Activated CD4-positive, CD25-positive, alpha-beta regulatory T cell treated with anti-CD3 and anti-CD28 coated beads, Interleukin-2, amount 50 U/mL, for 16 hours (primary cell): ENCODE results near the gene LRRC66.

Experiments used
- DNase-seq: peaks from one replicate; pipeline ENCODE4 v3.0.0-alpha.2; 2020; ENCODE audit warnings: low read depth, low spot score

The LRRC66 gene

DNA sequence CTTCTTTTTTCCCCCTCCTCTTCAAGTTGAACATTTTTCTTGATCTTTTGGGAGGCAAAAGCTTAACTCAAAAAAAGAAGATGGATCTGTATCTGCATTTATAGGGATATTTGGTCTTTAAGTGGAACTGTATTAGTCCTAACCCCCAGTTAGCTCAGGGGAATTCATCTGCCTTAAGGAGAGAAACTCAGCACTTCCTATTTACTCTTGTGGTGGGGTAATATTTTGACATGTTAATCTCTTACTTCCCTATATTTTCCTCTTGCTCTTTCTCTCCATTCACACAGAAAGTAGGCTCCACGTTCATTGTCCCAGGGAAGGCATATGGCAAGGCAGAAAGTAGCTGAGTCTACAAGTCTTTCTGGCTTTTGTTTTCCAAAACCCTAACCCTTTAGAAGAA, 5.3 kb downstream of the LRRC66 start:
- no peak for DNase-seq

DNA sequence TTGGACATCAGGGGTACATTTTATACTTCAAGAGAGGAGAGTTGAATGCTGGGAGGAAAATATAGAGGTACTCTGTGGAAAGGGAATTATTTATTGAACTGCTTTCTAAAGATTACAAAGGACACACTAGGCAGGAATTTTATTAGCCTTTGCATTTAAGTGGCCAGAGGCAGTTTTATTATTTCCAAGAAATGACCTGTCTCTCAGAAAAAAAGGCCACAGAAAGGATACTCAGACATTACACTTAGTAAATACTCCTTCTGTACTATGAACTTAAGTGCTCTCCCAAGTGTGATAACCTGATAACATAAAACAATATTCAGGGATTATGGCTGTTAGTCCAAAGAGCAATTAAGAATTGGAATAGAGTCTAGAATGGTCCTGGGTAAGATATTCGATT, 7.5 kb downstream of the LRRC66 start:
- DNase-seq = no peak

DNA sequence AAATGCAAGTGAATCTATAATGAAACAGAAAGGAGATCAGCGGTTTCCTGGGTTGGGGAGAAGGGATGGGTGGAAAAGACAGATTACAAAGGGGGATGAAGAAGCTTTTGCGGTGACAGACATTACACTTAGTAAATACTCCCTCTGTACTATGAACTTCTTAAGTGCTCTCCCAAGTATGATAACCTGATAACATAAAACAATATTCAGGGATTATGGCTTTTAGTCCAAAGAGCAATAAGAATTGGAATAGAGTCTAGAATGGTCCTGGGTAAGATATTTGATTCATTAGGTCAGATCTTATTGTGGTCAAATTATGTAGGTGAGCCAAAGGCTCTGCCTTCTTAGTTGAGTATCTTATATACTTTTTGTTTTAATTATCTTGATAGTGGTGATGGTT, 9.2 kb downstream of the LRRC66 start:
- no peak for DNase-seq

DNA sequence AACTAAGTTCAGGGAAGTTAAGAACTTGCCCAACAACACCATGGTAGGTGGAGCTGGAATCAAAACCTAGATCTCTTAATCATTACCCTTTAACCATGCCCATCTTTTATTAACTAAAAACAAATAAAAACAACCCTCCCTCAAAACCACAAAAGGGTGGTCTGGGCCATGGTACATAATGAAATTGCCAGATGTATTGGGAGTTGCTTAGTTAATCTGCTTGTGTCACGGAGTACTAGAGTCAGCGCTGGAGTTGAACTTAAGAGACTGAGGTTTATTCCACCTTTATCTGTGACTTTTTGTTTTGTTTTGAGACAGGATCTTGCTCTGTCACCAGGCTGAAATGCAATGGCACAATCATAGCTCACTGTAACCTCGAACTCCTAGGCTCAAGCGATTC, 13.3 kb downstream of the LRRC66 start:
- DNase-seq = no peak

DNA sequence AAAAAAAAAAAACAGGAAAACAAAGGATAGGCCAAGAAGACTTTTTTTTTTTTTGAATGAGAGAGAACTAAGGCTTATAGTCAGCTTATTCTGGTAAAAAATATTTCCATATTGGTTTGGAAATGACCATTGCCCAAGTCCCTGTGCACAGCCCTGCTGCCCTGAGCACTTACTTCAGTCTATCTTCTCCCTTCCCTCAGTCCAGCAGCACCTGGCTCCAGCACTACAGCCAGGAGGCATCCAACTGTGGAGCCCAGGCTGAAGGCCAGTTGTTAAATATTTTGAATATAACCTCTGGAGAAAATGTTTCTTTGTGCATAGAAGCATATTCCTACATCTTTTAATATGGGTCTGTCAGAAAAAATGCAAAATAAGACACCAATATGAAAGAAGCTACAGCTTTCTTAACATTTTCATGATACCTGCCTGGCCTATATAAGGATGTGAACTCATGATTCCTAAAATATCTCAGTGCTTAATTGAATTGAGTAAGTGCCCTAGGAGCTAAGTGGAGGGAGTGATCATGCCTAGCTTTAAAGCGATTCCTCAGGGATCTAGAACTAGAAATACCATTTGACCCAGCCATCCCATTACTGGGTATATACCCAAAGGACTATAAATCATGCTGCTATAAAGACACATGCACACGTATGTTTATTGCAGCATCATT, 14.4 kb downstream of the LRRC66 start:
- DNase-seq = no peak

DNA sequence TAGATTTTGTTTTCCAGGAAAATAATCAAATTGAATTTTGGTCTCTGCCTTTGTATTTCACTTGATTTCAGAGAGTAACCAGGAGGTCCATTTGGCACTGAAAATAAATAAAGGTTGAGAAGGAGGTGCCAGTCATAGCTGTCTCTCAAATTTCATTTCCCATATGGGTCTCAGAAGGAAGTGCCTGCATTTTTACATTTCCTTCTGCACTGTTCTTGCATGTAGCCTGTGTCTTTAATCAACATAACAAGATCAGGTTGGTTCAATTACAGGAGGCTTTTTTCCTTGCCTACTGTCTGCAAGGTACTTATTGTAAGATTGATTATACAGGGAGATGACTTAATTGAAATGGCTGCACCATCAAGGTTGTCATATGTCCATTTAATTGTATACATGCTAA, 15.7 kb downstream of the LRRC66 start:
- DNase-seq = no peak

DNA sequence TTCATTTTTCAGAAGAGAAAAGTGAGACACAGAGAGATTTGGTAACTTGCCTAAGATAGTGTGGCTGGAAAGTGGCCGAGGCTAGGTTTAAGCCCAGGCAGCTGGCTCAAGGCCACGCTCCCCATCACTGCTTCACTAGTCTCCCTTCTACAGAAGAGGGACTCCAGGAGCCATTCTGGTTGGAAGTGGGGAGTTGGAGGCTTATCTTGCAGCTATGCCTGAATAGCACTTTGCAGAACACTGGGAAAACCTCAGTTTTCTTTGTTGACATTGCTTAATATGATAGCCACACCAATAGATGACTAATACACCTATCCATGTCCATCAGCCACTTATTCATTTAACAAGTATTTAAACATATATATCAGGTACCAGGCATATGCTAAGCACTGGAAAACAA, 18.5 kb downstream of the LRRC66 start:
- no peak for DNase-seq

DNA sequence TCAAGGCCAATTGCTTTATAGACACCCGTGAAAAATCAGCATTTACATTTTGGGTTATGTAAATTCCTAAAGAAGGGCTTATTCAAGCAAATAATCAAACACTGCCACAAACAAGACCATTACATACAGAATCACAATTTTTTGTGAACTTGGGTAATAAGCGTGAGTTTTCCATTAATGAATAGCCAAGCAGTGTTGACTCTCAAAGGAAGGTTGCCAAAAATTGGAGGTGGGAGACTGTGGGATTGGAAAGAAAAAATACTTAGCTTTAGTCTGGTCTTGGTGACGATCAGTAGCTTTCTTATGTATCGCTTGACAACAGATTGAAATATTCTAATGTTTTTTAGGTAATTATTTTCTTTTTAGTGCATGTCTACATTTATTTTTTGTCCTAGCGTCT, 20.9 kb downstream of the LRRC66 start:
- no peak for DNase-seq

DNA sequence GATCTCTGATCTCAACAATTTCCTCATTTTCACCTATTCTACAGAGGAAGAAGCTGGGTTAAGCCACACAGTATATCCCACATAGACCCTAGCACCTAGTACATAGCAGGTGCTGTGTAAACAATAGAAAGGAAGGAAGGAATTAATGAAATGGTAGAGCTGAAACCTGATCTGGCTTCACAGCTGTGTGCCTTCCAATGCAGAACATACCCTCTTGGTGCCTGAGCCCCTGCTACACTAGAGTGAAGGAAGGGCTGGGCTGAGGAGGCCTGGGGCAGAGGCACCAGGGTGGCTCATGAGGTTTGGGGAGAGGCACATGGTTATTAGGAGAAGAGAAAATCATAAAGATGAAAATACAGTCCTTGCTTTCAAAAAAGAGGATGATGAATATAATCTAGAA, 21.3 kb downstream of the LRRC66 start:
- no peak for DNase-seq

DNA sequence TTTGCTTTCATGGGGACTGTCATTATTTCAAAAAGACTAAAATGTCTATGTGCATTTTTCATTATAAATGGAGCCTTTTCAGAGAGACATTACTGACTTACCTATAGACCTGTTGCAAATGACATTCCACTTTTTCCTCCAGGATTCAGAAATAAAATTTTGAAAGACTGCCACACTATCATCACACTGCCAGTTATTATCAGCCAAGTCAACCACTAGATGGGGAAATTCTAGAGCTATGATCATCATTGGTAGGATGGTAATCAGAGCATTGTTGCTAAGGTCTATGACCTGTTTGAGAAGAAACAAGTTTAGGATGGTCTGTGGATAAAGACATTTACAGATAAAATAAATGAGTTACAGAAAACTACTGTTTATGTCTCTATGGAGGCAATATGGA, 22.5 kb downstream of the LRRC66 start:
- DNase-seq = no peak

DNA sequence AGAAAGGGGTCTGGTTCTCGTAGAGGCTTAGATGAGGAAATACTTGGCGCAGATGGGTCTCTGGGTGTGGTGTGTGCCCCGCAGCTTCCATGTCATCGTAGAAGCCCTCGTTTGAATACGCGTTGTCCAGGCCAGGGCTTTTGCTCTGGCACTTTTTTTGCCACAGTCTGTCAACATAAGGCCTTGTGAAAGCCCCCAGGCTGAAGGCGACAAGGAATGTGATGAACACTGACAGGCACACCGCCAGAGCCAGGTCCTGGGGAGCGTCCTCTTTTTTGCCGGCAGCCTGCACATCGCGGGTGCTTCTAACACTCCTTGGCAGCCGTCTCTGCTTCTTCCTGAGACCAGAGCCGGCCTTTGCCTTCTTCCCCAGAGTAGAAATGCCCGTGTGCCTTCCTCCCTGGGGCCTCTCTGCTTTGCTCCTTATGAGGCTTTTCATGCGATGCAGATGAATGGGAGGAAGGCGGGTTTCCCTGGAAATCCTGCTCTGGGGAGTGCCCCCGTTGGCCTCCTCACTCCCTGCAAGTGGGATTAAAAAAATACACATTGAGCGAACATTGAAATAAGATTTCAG, 24.4 kb downstream of the LRRC66 start:
- DNase-seq = no peak

DNA sequence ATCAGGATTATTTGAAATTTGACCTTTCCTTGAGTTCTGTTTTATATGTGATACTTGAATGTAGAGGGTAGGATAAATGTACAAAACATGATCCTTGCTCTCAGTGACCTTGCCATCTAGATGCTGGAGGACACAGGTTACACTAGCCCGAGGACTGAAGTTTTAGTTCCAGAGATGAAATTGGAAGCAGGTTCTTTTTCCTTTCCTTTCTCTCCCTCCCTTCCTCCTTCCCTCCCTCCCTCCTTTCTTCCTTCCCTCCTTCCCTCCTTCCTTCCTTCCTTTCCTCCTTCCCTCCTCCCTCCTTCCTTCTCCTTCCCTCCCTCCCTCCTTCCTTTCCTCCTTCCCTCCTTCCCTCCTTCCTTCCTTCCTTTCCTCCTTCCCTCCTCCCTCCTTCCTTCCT, 54.3 kb downstream of the LRRC66 start:
- no peak for DNase-seq

DNA sequence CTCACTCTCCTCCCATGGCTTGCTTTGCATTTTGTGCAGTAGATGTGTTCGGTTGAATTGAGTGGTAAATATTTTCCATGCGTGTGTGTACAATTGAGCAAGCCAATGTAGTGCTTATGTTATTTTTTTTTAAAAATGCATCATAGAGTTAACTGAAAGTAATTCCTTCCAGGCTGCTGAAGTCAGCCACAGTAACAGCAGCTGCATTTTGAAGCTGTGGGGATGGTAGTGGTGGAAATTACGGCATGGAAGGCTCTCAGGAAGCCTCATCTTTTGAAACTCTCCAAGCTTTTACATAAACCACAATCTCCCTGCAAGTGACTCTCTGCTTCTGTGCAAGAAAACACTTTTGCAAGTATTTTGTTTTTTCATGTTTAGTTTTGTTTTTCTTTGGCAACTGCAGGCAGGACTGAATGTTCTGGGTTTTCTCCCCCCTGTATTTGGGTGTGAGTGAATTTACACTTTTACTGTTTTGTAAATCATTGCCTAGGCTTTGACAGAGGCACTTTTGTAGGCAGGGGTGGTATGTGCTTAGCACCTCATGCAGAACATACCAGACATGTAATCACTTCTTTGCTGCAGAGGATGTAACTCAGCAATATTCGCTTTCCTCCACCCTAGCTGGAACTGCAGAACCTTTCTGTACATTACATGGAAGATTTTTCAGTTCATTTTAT, 56.2 kb downstream of the LRRC66 start:
- no peak for DNase-seq

DNA sequence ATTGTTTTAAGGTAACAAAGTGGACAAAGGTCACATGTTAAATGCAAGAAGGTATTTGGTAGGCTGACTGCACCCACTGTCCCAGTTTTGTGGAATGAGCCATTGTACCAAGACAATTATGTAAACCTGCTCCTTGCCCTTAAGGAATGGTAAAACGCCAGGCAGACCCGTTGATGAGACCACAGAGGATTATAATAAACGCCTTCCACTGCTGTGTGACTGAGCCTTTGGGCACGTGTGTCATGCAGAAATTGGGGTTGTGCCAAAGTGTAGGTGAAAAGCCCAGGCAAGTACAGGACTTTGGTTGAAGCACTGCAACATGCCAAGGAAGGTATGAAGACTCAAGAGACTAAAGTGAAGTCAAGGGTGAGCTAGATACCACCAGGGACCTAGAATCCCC, 59.7 kb downstream of the LRRC66 start:
- DNase-seq = no peak

DNA sequence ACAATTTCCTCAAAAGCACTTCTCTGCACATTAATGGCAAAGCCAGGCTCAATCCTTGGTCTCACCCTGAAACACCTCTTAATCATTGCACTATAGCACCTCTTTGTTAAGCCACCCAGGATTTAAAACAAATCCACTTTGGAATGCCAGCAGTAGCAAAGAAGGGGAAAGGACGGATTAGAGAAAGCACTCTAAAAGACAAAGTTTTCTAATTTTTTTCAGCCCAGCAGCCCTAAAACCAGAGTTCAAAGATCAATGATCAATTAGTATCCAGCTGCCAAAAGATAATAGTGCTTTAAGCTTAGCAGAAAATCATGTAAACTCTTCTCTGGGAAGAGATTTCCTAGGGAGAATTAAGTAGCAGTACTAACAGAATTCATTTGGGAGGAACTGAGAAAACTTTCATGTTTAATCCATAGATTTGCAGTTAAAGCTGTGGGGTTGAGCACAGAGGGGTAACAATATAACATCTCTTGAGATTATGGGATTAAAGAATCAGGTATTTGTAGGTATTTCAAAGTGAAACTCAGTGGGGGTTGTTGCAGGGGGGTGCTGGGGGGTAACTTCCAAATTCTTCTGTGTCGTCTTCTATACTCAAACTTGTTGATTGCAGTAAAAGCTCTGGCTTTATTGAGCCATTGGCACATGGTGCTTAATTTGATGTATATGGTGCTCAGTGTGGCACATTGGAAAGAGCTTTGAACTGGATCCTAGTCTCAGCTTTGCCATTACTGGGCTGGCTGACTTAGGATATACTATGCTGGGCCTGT, 61.8 kb downstream of the LRRC66 start:
- DNase-seq = no peak
